Activated naive CD4-positive, alpha-beta T cell treated with anti-CD3 and anti-CD28 coated beads, Interleukin-2, amount 50 U/mL, for 72 hours (primary cell): ENCODE results near the gene PHAF1. TPM values are rescaled to one million over a fixed set of nuclear protein-coding genes. Genes with fewer than 3 reads are reported as not detected.

Experiments
- ATAC-seq, 2 donors: fragments of 150-1000 bp; cut with Tn5 transposase; 2 replicates each; pipeline ENCODE4 v1.10.0; 2021; ENCODE audit warnings: mild to moderate bottlenecking in 2 of 2, moderate library complexity in 2 of 2
- DNase-seq, 2 donors: peaks; one replicate each; pipeline ENCODE4 v3.0.0; 2021 to 2022; ENCODE audit warnings: low spot score in 2 of 2
- H3K27ac Mint-ChIP-seq, 2 donors: one replicate each; pipeline ENCODE4 v1.8.0; 2022; ENCODE audit warnings: mild to moderate bottlenecking in 2 of 2, mixed read lengths in 2 of 2
- H3K36me3 Mint-ChIP-seq, 2 donors: one replicate each; pipeline ENCODE4 v1.8.0; 2022; ENCODE audit warnings: mixed read lengths in 2 of 2
- H3K9me3 Mint-ChIP-seq, 2 donors: one replicate each; pipeline ENCODE4 v1.8.0; 2022; ENCODE audit warnings: mixed read lengths in 2 of 2
- total RNA-seq, 2 donors: library from RNA; stranded (reverse); gene quantifications; one replicate each; pipeline ENCODE4 v1.2.3, GENCODE V29; 2022

PHAF1 gene
- total RNA-seq, 2 donors from 2014 or later: 15.6 to 16.6 TPM

DNA sequence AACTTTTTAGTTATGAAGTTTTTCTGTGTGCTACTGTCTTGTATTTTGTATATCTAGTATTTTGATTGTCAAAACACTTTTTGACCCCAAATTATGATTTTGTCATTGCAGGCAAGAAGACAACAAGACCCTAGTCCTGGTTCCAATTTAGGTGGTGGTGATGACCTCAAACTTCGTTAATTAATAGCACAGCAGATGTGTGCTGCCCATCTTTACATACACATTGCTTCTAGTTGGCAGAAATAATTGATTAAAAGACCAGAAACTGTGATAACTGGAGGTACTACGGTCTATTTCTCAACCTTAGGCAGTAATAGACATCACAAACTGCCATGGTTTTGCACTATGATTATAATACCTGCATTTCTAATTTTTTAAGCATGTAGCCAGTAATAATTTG is 11.1 kb upstream of the PHAF1 start:
- no peak for ATAC-seq
- no peak for DNase-seq
- Mint-ChIP-seq H3K9me3 (no peaks in the 10 kb centered on the region), H3K36me3 (no peaks in the 10 kb centered on the region), H3K27ac (no peak overlapping the region)

DNA sequence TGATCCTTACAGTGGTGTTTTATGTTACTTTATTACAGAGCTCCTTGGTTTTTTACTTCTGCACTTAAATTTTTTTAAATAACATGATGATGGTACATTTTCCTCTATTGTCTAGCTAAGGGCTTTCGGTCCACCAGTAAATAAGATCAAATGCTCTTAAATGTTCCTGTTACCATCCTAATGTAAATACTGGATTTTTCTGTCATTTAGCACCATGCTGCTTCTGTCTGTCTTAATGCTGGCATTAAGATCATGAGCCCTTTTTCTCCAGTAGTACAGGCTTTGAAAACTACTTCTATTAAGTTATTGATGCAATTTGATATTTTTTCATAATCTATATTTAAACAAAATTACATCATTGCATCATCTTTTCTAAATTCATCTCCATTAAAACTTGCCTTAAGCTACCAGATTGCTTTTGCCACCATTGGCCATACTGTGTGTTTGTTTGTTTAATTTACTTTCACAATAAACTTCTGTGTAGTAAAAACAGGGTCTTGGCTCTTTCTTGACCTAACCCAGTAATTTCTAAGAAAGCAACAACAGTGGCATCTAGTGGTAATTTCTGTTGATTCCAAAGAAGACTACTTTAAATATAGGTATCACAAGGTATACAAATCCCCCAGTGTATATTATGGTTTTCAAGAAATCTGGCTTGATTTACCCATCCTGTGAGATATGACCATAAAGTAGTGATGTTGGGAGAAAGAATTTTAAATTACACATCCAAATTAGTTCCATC is 9.0 kb upstream of the PHAF1 start:
- ATAC-seq (peak in 1 of 2 donors; percentile 9), DNase-seq (no peak)
- no peaks in the 10 kb centered on the region for H3K36me3 Mint-ChIP-seq
- H3K9me3 Mint-ChIP-seq: no peaks in the 10 kb centered on the region
- peak overlapping the region in 1 of 2 donors; percentile 69 for H3K27ac Mint-ChIP-seq

DNA sequence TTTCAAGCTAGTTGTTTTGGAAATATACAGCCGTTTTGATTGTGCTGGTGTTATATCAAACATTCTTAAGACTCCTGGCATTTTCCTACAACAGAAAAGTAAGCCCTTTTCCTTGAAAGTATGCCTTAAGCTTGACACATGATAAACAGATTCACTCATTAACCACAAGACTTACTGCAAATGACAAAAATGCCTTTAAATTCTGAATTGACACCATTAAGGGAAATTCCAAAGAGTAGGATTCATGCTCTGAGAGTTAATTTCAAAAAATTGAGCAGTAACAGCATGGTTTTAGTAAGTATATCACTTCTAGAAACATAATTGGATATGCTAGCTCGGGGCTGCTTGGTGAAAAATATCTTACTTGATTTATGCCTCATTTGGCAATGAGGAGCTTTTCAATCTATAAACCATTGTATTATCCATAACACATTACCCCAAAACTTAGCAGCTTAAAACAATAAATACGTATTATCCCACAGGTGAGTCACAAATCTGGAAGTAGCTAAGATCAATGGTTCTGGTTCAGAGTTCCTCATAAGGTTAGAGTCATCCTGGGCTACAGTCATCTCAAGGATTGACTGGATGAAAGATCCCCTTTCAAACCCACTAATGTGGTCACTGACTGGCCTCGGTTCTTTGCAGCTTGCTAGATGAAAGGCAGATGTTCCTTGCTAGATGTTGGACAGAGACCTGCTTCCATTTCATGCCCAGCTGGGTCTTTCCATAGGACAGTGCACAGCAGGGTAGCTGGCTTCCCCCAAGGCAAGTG is 8.2 kb upstream of the PHAF1 start:
- peak overlapping the region; percentile 68 to 69 for H3K27ac Mint-ChIP-seq

DNA sequence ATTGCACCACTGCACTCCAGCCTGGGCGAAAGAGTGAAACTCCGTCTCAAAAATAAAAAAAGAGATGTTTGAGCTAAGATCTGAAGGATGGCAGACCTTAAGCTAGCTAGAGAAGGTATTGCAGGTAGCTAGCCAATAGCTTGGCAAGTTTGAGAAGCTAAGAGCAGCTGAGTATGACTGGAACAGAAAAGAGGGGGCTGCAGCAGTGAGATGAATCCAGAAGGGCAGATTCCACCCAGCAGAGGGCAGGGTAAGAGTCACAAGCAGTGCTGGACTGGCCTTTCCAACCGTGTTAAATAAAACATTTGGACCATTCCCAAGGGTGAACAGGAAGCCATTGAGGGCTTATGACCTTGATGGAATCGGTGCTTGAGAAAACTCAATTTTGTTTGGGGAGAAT is 5.7 kb upstream of the PHAF1 start:
- H3K27ac Mint-ChIP-seq: no peak overlapping the region
- no peaks in the 10 kb centered on the region for H3K36me3 Mint-ChIP-seq
- DNase-seq (no peak), ATAC-seq (no peak)
- no peaks in the 10 kb centered on the region for H3K9me3 Mint-ChIP-seq

More for the DNA sequence above, 8.2 kb upstream of the PHAF1 start:
- DNase-seq (peak in 1 of 2 donors; percentile 24), ATAC-seq (peak; percentile 96 to 97)
- Mint-ChIP-seq H3K36me3 (no peaks in the 10 kb centered on the region), H3K9me3 (no peaks in the 10 kb centered on the region)

DNA sequence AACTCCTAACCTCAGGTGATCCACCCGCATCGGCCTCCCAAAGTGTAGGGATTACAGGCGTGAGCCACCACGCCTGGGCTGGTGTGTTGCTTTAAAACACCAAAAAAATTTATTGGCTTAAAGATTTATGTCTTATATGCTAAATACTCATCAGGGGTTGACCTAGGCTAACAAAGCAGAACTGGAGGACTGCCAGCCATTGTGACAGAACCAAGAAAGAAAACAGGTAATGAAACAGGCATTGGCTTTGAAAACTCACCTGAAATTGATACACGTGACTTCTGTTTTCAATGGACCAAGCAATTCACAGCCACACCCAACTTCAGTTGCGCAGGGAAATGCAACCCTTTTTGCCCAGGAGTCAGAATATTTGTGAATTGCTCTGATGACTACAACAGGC is 4.9 kb upstream of the PHAF1 start:
- no peaks in the 10 kb centered on the region for H3K36me3 Mint-ChIP-seq
- H3K9me3 Mint-ChIP-seq: no peaks in the 10 kb centered on the region
- DNase-seq (no peak), ATAC-seq (no peak)
- H3K27ac Mint-ChIP-seq: no peak overlapping the region

DNA sequence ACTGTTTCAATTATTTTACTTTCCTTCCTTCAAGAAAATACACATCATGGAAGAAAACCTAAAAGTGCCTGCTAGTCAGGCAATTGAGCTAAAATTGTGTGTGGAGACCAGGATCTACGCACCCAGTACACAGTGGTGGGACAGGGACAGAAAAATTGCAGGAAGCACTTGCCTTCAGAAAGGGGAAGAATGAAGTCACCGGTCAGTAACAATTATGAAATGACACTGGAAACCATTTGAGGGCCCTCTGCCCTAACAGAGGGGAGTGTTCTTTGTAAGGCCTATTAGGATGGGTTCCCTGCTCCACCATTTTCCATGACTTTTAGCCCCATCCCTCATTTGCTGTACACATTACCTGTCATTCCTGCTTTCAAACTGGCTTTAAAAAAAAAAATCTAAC is 4.5 kb upstream of the PHAF1 start:
- H3K9me3 Mint-ChIP-seq: no peaks in the 10 kb centered on the region
- peak overlapping the region in 1 of 2 donors; percentile 21 for H3K27ac Mint-ChIP-seq
- ATAC-seq (no peak), DNase-seq (no peak)
- H3K36me3 Mint-ChIP-seq: peaks cover 3% of the 10 kb centered on the region in 2 donors

DNA sequence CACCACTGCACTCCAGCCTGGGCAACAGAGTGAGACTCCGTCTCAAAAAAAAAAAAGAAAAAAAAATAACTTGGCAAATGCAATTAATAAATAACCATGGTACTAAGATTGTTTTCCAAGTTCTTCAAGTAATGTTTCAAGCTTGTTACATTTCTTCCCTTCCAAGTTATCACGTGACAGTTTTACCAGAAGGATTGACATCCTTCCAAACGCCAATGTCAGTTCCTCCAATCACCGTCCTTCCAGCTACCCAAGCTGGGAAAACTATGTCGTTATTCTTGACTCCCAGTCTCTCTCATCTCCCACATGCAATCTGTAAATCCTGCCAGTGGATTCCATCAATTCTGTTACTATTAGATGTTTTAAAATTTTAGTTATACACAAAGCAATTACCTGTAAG is 3.9 kb upstream of the PHAF1 start:
- H3K36me3 Mint-ChIP-seq: peaks cover 7% of the 10 kb centered on the region in 2 donors

DNA sequence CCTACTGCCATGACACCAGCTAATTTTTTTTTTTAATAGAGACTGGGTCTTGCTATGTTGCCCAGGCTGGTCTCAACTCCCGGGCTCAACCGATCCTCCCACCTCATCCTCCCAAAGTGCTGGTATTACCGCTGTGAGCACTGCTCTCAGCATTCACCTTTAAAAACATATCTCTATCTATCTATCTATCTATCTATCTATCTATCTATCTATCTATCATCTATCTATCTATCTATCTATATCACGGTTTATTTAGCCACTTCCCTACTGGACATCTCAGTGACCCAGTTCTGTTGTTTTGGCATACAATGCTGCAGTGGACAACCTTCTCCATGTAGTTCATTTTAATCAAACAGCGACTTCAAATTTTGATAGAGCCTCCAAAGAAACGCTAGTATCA is 1.3 kb upstream of the PHAF1 start:
- peaks cover 7% of the 10 kb centered on the region in 2 donors for H3K36me3 Mint-ChIP-seq
- peak overlapping the region in 1 of 2 donors; percentile 68 for H3K27ac Mint-ChIP-seq
- DNase-seq (no peak), ATAC-seq (no peak)
- H3K9me3 Mint-ChIP-seq: no peaks in the 10 kb centered on the region

More for the DNA sequence above, 3.9 kb upstream of the PHAF1 start:
- no peaks in the 10 kb centered on the region for H3K9me3 Mint-ChIP-seq
- no peak for ATAC-seq
- no peak for DNase-seq
- H3K27ac Mint-ChIP-seq: peak overlapping the region in 1 of 2 donors; percentile 21

DNA sequence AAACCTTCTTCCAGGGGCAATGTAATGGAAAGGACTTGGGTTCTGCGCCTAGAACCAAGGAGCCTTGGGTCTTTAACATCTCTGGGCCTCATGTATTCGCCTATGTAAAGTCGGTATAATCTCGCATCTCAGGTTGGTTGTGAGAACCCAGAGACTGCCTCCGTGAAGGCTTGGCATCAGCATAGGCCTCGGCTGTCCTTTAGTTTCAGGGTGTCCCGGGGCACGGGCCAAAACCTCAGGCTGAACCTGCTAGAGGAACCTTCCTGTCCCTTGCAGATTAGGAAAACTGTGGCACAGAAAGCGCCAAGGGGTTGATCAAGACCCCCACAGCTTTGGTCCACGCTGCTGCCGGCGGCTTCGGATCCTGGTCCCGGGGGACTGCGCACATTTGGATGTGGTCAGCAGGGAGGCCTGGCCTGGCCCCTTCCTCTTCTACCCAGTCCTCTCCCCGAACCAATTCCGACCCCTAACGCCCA is 772 bp upstream of the PHAF1 start:
- peaks cover 7% of the 10 kb centered on the region in 2 donors for H3K36me3 Mint-ChIP-seq
- ATAC-seq (no peak), DNase-seq (no peak)
- H3K9me3 Mint-ChIP-seq: no peaks in the 10 kb centered on the region
- peak overlapping the region in 1 of 2 donors; percentile 89 for H3K27ac Mint-ChIP-seq

DNA sequence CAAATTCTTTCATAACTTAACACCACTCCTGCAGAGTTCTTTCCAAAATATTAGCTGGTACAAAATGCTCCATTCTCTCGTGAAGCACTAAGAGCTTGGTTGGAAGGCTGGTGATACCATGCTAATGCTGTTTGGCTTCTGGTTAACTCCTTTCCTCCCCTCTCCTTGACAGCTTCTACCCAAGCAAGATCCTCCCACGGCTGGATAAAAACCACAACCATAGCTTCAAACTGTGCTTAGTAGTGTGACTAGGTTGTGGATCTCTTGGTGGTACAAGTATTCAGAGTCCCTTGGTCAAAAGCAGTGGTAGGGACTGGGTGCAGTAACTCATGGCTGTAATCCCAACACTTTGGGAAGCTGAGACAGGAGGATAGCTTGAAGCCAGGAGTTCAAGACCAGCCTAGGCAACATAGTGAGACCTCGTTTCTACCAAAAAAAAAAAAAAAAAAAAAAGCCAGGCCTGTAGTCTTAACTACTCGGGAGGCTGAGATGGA is 2.3 kb downstream of the PHAF1 start:
- H3K27ac Mint-ChIP-seq: peak overlapping the region in 1 of 2 donors; percentile 28
- H3K9me3 Mint-ChIP-seq: no peaks in the 10 kb centered on the region
- ATAC-seq (no peak), DNase-seq (no peak)
- H3K36me3 Mint-ChIP-seq: peaks cover 7% of the 10 kb centered on the region in 2 donors

DNA sequence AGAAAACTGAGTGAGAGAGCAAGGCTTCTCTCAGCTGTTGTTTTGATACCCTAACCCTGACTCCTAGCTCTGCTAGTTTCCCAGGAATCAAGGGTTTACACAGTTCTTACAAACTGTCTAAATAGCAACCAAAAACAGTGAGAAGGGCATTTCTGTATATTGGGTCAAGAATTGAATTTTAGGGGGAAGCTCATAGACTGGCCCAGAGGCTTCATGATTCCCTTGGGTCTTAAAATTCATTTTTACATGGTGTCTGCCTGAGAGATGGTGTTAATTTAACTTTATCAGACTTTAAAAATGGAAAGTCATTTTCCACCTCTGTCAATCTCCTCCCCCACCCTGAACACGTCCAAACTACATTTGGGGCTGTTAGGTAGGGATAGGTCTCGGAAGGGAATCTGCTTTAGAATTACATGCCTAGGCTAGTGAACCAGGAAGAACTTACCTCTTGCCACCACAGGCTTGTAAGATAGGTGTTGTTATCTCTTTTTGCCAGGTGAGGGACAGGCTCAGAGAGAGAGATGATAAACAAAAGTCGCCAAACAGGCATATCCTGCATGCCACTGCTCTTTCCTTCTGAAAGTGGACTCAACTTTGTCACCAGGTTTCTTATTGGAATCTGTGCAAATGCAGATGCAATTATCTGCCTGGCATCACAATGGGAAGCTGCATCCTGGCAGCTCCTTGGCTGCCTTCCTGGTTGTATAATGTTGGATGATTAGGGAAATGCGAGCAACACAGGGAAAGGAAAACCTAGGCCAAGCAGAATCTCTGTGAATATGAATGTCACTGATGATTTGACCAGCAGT is 3.1 kb downstream of the PHAF1 start:
- no peaks in the 10 kb centered on the region for H3K9me3 Mint-ChIP-seq
- H3K36me3 Mint-ChIP-seq: peaks cover 7% of the 10 kb centered on the region in 2 donors
- peak overlapping the region in 1 of 2 donors; percentile 28 for H3K27ac Mint-ChIP-seq
- no peak for DNase-seq
- no peak for ATAC-seq

DNA sequence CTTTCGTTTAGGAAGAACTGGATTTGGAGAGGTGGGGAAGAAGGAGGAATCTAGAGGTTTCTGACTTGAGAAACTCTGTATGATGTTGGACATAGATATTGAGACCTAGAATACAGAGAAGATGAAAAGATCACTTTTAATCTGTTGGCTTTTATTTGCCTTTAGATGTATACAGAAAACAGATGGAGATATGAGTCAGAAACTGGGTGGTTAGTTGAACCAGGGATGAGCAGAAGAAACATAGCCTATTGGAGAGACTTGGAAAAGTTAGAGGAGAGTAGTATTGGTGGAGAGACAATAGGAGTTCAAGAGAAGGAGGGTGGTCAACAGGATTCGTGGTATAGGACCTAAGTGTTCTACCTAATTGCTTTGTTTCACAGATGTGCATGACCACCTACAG is 5.1 kb downstream of the PHAF1 start:
- H3K9me3 Mint-ChIP-seq: no peaks in the 10 kb centered on the region
- H3K27ac Mint-ChIP-seq: no peak overlapping the region
- ATAC-seq: no peak
- peaks cover 7% of the 10 kb centered on the region in 2 donors for H3K36me3 Mint-ChIP-seq
- DNase-seq: no peak

DNA sequence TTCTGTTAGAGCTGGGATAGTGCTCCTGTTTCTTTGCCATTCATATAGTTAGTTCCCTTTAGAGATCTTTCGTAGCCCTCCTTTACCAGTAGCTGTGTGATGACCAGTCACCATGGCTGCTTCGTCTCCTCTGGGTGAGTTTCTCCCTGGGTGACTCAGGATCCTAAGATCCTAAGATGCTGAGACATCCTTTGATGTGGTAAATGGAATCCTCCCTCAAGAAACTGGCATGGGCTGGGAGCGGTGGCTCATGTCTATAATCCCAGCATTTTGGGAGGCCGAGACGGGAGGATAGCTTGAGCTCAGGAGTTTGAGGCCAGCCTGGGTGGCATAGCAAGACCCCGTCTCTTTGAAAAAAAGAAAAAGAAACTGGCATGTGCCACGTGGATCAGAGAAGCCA is 5.9 kb downstream of the PHAF1 start:
- peaks cover under 1% of the 10 kb centered on the region in 2 donors for H3K36me3 Mint-ChIP-seq
- H3K27ac Mint-ChIP-seq: peak overlapping the region in 1 of 2 donors; percentile 4
- H3K9me3 Mint-ChIP-seq: no peaks in the 10 kb centered on the region
- ATAC-seq (no peak), DNase-seq (no peak)

DNA sequence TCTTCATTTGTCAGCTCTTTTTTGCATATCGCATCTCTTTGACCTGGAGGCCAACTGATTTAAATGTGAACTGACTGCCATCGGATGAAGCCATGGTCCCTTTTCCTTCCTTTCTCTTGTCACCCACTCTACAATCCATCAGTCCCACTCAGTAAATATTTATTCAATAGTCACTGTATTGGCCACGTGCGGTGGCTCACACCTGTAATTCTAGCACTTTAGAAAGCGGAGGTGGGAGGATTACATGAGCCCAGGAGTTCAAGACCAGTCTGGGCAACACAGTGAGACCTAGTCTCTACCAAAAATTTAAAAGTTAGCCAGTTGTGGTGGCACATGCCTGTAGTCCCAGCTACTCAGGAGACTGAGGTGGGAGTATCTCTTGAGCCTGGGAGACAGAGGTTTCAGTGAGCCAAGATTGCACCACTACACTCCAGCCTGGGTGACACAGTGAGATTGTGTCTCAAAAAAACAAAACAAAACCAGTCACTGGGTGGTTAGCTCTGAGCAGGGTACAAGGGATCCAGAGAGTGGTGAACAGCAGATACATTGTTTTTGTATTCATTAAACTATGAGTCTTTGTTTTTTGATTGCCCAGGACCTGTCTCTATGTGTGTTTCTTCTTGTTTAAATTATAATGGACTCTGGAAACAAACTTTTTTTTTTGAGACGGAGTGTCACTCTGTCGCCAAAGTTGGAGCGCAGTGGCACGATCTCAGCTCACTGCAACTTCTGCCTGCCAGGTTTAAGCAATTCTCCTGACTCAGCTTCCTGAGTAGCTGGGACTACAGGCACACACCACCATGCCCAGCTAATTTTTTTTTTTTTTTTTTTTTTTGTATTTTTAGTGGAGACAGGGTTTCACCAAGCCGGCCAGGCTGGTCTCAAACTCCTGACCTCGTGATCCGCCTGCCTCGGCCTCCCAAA is 6.9 kb downstream of the PHAF1 start:
- H3K9me3 Mint-ChIP-seq: no peaks in the 10 kb centered on the region
- H3K36me3 Mint-ChIP-seq: no peaks in the 10 kb centered on the region
- no peak overlapping the region for H3K27ac Mint-ChIP-seq
- ATAC-seq: no peak
- DNase-seq: peak in 1 of 2 donors; percentile 14

DNA sequence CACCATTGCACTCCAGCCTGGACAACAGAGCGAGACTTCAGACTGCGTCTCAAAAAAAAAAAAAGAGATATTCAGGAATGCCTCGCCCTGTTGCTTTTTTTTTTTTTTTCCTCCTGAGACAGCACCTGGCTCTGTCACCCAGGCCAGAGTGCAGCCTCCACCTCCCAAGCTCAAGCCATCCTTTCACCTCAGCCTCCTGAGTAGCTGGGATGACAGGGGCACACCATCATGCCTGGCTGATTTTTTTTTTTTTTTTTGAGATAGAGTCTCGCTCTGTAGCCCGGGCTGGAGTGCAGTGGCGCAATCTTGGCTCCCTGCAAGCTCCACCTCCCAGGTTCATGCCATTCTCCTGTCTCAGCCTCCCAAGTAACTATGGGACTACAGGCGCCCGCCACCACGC is 8.0 kb downstream of the PHAF1 start:
- no peaks in the 10 kb centered on the region for H3K36me3 Mint-ChIP-seq
- DNase-seq (peak in 1 of 2 donors; percentile 6), ATAC-seq (no peak)
- H3K27ac Mint-ChIP-seq: no peak overlapping the region
- no peaks in the 10 kb centered on the region for H3K9me3 Mint-ChIP-seq

DNA sequence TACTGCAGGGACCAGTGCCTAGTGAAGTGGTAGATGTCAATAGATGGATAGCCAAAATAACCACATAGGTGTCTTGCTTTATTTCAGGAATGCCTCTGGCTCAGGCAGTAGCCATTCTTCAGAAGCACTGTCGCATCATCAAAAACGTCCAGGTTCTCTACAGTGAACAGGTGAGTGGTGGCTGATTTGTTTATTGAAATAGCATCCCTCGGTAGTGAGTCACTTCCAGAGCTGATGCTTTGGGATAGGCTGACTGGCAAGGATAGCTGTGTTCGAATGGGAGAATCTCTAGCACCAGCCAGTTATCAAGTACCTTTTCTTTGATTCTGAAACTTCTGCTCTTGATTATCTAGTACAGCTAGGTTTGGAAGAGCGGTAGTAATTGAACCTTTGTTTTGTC is 10.3 kb downstream of the PHAF1 start:
- Mint-ChIP-seq H3K36me3 (no peaks in the 10 kb centered on the region), H3K27ac (no peak overlapping the region), H3K9me3 (no peaks in the 10 kb centered on the region)
- DNase-seq: no peak
- ATAC-seq: no peak
